HepG2 (cell line): Measurements from ENCODE around the gene CACNA1H. TPM values are rescaled to one million over a fixed set of nuclear protein-coding genes. Genes with fewer than 3 reads are reported as not detected.

Source experiments
- ATF7-NPFF ChIP-seq: sonication (generic); formaldehyde crosslinking; IDR thresholded peaks from 2 replicates; pipeline ENCODE4 v1.8.1; 2023; ENCODE audit warnings: mild to moderate bottlenecking, low read depth, missing genetic modification reagents, moderate library complexity
- BCL6 ChIP-seq: IDR thresholded peaks from 2 replicates; pipeline ENCODE4 v1.6.1; 2016; ENCODE audit warnings: missing genetic modification reagents, missing compliant biosample characterization
- CBX5 ChIP-seq: sonication (generic); formaldehyde crosslinking; IDR thresholded peaks from 2 replicates; pipeline ENCODE4 v1.4.0; 2020; ENCODE audit warnings: missing genetic modification reagents, borderline replicate concordance
- CEBPG ChIP-seq: IDR thresholded peaks from 2 replicates; pipeline ENCODE4 v1.6.1; 2016
- CSRNP2 ChIP-seq: sonication (generic); formaldehyde crosslinking; conservative IDR thresholded peaks from 2 replicates; pipeline ENCODE4 v1.8.0; 2022; ENCODE audit warnings: low read depth, missing genetic modification reagents
- EP300 ChIP-seq, 3 experiments: sonication (generic) in 1 of 3; formaldehyde crosslinking in 1 of 3; IDR thresholded peaks; 2 replicates each; pipeline versions ENCODE4 v1.5.1 to v1.6.1; 2011 to 2020; ENCODE audit warnings: low read depth in 2 of 3, low read length in 2 of 3, borderline replicate concordance in 1 of 3, improper control_type of control experiment in 1 of 3, mild to moderate bottlenecking in 1 of 3, missing genetic modification reagents in 1 of 3, moderate library complexity in 1 of 3
- GABPA ChIP-seq, 2 experiments: IDR thresholded peaks; 2 replicates each; pipeline ENCODE4 v1.6.1; 2011 to 2016; ENCODE audit warnings: low read depth in 2 of 2, low read length in 1 of 2, missing biosample characterization in 1 of 2, missing genetic modification characterization in 1 of 2
- GATAD1 ChIP-seq: IDR thresholded peaks from 2 replicates; pipeline ENCODE4 v1.6.1; 2016; ENCODE audit warnings: missing genetic modification reagents, missing compliant biosample characterization
- GRHL1 ChIP-seq: sonication (generic); formaldehyde crosslinking; conservative IDR thresholded peaks from 2 replicates; pipeline ENCODE4 v1.8.0; 2022; ENCODE audit warnings: missing genetic modification reagents
- KDM2A ChIP-seq: sonication (generic); formaldehyde crosslinking; IDR thresholded peaks from 2 replicates; pipeline ENCODE4 v1.4.0; 2020; ENCODE audit warnings: low read depth, missing genetic modification reagents, borderline replicate concordance
- KDM3A ChIP-seq: IDR thresholded peaks from 2 replicates; pipeline ENCODE4 v1.6.1; 2018; ENCODE audit warnings: low read depth, missing compliant biosample characterization
- MED13 ChIP-seq: sonication (generic); formaldehyde crosslinking; IDR thresholded peaks from 2 replicates; pipeline ENCODE4 v1.5.0; 2020; ENCODE audit warnings: missing genetic modification reagents
- MXD4 ChIP-seq: IDR thresholded peaks from 2 replicates; pipeline ENCODE4 v1.6.1; 2016; ENCODE audit warnings: mild to moderate bottlenecking, missing biosample characterization, missing genetic modification reagents
- TEF ChIP-seq: sonication (generic); formaldehyde crosslinking; IDR thresholded peaks from 2 replicates; pipeline ENCODE4 v1.5.0; 2020; ENCODE audit warnings: missing genetic modification reagents
- TMF1 ChIP-seq: sonication (generic); formaldehyde crosslinking; IDR thresholded peaks from 2 replicates; pipeline ENCODE4 v1.8.1; 2022; ENCODE audit warnings: low read depth, missing genetic modification reagents
- ZFP90 ChIP-seq: sonication (generic); formaldehyde crosslinking; IDR thresholded peaks from 2 replicates; pipeline ENCODE4 v1.8.0; 2022; ENCODE audit warnings: missing genetic modification reagents, mild to moderate bottlenecking, inconsistent platforms, borderline replicate concordance
- ZNF124 ChIP-seq: sonication (generic); formaldehyde crosslinking; IDR thresholded peaks from 2 replicates; pipeline ENCODE4 v1.4.0; 2020; ENCODE audit warnings: missing genetic modification reagents
- ZNF143 ChIP-seq: sonication (generic); formaldehyde crosslinking; IDR thresholded peaks from 2 replicates; pipeline ENCODE4 v1.4.0; 2020; ENCODE audit warnings: missing genetic modification reagents
- ZNF33B ChIP-seq: sonication (generic); formaldehyde crosslinking; IDR thresholded peaks from 2 replicates; pipeline ENCODE4 v1.5.1; 2020; ENCODE audit warnings: mild to moderate bottlenecking, missing genetic modification reagents
- ZNF790 ChIP-seq: sonication (generic); formaldehyde crosslinking; IDR thresholded peaks from 2 replicates; pipeline ENCODE4 v1.8.0; 2022; ENCODE audit warnings: missing genetic modification reagents, mild to moderate bottlenecking, borderline replicate concordance
- ZNF841 ChIP-seq: sonication (generic); formaldehyde crosslinking; IDR thresholded peaks from 2 replicates; pipeline ENCODE4 v1.8.1; 2023; ENCODE audit warnings: missing genetic modification reagents, borderline replicate concordance
- polyA plus RNA-seq, 8 experiments: library from polyadenylated mRNA; depleted of rRNA in 3 of 8; stranded (reverse) in 7 of 8; unstranded in 1 of 8; fragments of >200 nt; fragmentation: Illumina TruSeq in 4 of 8; extraction: Trizol in 4 of 8; gene quantifications; 2 replicates each; pipeline versions ENCODE4 v1.2.1 to v1.2.3, GENCODE V29; 2011 to 2016; ENCODE audit warnings: low read depth in 4 of 8, missing spikeins in 1 of 8, mixed read lengths in 1 of 8; ENCODE audit not compliant: insufficient read depth in 1 of 8
- total RNA-seq, 5 experiments: library from RNA; depleted of rRNA; stranded (reverse); fragments of >200 nt; fragmentation: Illumina TruSeq; extraction: Trizol; gene quantifications; 2 replicates each; pipeline ENCODE4 v1.2.3, GENCODE V29; 2016; ENCODE audit warnings: low read depth in 1 of 5
- TF ChIP-seq, protein P1 (sequence below): sonication (generic); formaldehyde crosslinking; IDR thresholded peaks from 2 replicates; pipeline ENCODE4 v1.4.0; 2020; ENCODE audit warnings: mild to moderate bottlenecking, missing genetic modification reagents
- TF ChIP-seq, protein P2 (sequence below): sonication (generic); formaldehyde crosslinking; IDR thresholded peaks from 2 replicates; pipeline ENCODE4 v1.8.0; 2022; ENCODE audit warnings: mild to moderate bottlenecking, missing genetic modification reagents

CACNA1H gene
- total and polyA plus RNA-seq, 2 of the 13 experiments (the other 11 are each of a cell fraction or from before 2014, with no cell fraction given): 0.40 to 1.8 TPM

GRCh38 chr16:1154887-1155331 lies 2.0 kb downstream of the CACNA1H start (continued):
- TF ChIP-seq TEF (no peak), ZNF790 (CRISPR knock-in tag) (no peak), KDM3A (CRISPR knock-in tag) (no peak; the same call in 1 of the 2 replicates), EP300 (IDR thresholded peaks at IDR 0.05; ENCODE audit: low read depth in 2 of 2, low read length in 2 of 2) (peak in 1 of 2 experiments; percentile 40; a peak in 1 of 4 replicates), EP300 (CRISPR knock-in tag; IDR thresholded peaks at IDR 0.05; ENCODE audit: borderline replicate concordance) (peak; percentile 36; the same call in 1 of the 2 replicates), ZNF143 (no peak), GATAD1 (CRISPR knock-in tag) (peak; percentile 12; the same call in 1 of the 2 replicates), ZNF841 (no peak), MXD4 (CRISPR knock-in tag) (no peak), MED13 (CRISPR knock-in tag) (no peak), CSRNP2 (CRISPR knock-in tag) (no peak), CEBPG (no peak), TMF1 (CRISPR knock-in tag) (no peak), CBX5 (CRISPR knock-in tag) (no peak), ZNF124 (CRISPR knock-in tag) (no peak), BCL6 (CRISPR knock-in tag) (peak; percentile 91), GABPA (IDR thresholded peaks at IDR 0.05; ENCODE audit: low read depth, low read length) (no peak), GABPA (CRISPR knock-in tag; IDR thresholded peaks at IDR 0.05; ENCODE audit: low read depth) (no peak), ZNF33B (CRISPR knock-in tag) (0 out of 2 replicates have a peak, but pooled peaks have one; percentile 63), KDM2A (CRISPR knock-in tag) (no peak), ATF7-NPFF (CRISPR knock-in tag) (no peak), GRHL1 (CRISPR knock-in tag) (no peak), ZFP90 (CRISPR knock-in tag) (no peak)
- TF ChIP-seq, protein P1, sequence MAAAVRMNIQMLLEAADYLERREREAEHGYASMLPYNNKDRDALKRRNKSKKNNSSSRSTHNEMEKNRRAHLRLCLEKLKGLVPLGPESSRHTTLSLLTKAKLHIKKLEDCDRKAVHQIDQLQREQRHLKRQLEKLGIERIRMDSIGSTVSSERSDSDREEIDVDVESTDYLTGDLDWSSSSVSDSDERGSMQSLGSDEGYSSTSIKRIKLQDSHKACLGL (CRISPR knock-in tag): no peak
- TF ChIP-seq, protein P2, sequence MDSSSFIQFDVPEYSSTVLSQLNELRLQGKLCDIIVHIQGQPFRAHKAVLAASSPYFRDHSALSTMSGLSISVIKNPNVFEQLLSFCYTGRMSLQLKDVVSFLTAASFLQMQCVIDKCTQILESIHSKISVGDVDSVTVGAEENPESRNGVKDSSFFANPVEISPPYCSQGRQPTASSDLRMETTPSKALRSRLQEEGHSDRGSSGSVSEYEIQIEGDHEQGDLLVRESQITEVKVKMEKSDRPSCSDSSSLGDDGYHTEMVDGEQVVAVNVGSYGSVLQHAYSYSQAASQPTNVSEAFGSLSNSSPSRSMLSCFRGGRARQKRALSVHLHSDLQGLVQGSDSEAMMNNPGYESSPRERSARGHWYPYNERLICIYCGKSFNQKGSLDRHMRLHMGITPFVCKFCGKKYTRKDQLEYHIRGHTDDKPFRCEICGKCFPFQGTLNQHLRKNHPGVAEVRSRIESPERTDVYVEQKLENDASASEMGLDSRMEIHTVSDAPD: no peak
